ENCODE measurements around the gene TKFC. TPM values are rescaled to one million over a fixed set of nuclear protein-coding genes. Genes with fewer than 3 reads are reported as not detected.

The TKFC gene
- total RNA-seq, 4 donors from 2014 or later = 9.4 to 15.1 (median 13.4) TPM

- H3K9me3 ChIP-seq = no peaks in the 10 kb centered on the region
- WGBS, 2 donors (ENCODE audit: low coverage in 1 of 2) = 92 to 100% methylated on average over 2 of the region's 2 CpGs
- H3K27ac ChIP-seq = no peak overlapping the region
- no peak overlapping the region for H3K4me3 ChIP-seq
- H3K36me3 ChIP-seq = peaks cover 0 to 59% of the 10 kb centered on the region in 2 donors
- ATAC-seq = no peak
- peaks cover 0 to 9% (median 0%) of the 10 kb centered on the region in 3 donors for H3K4me1 ChIP-seq
- H3K27me3 ChIP-seq = no peaks in the 10 kb centered on the region
- TF ChIP-seq POLR2AphosphoS5 (IDR thresholded peaks at IDR 0.05) (no peak), CTCF (IDR thresholded peaks at IDR 0.05) (no peak), EP300 (IDR thresholded peaks at IDR 0.05) (no peak), POLR2A (IDR thresholded peaks at IDR 0.05) (no peak)
These were observed 8.0 kb downstream of the TKFC start for GRCh38 chr11:61340979-61341378.

GRCh38 chr11:61341706-61342105 is 8.7 kb downstream of the TKFC start:
- 83 to 100% methylated on average over 1 to 4 of the region's 4 CpGs for WGBS, 2 donors (ENCODE audit: low coverage in 1 of 2)
- TF ChIP-seq POLR2A (IDR thresholded peaks at IDR 0.05) = no peak
- TF ChIP-seq CTCF (IDR thresholded peaks at IDR 0.05) = no peak
- TF ChIP-seq POLR2AphosphoS5 (IDR thresholded peaks at IDR 0.05) = no peak
- no peak for TF ChIP-seq EP300 (IDR thresholded peaks at IDR 0.05)
- Histone ChIP-seq H3K36me3 (peaks cover 0 to 67% of the 10 kb centered on the region in 2 donors), H3K27me3 (no peaks in the 10 kb centered on the region), H3K27ac (no peak overlapping the region), H3K9me3 (no peaks in the 10 kb centered on the region), H3K4me1 (peaks cover 0 to 2% (median 0%) of the 10 kb centered on the region in 3 donors), H3K4me3 (no peak overlapping the region)
- ATAC-seq = no peak

- Histone ChIP-seq H3K27me3 (no peaks in the 10 kb centered on the region), H3K27ac (no peak overlapping the region), H3K36me3 (peaks cover 0 to 73% of the 10 kb centered on the region in 2 donors), H3K4me3 (no peak overlapping the region), H3K4me1 (no peaks in the 10 kb centered on the region), H3K9me3 (no peaks in the 10 kb centered on the region)
- TF ChIP-seq POLR2AphosphoS5 (IDR thresholded peaks at IDR 0.05) (no peak), CTCF (IDR thresholded peaks at IDR 0.05) (no peak), POLR2A (IDR thresholded peaks at IDR 0.05) (no peak), EP300 (IDR thresholded peaks at IDR 0.05) (no peak)
- 73 to 95% methylated on average over 4 of the region's 20 CpGs for WGBS, 2 donors (ENCODE audit: low coverage in 1 of 2)
- ATAC-seq = no peak
These were observed 9.3 kb downstream of the TKFC start for GRCh38 chr11:61342207-61342803.

- TF ChIP-seq POLR2A (IDR thresholded peaks at IDR 0.05) = no peak
- TF ChIP-seq POLR2AphosphoS5 (IDR thresholded peaks at IDR 0.05) = no peak
- no peak for TF ChIP-seq CTCF (IDR thresholded peaks at IDR 0.05)
- TF ChIP-seq EP300 (IDR thresholded peaks at IDR 0.05) = no peak
- Histone ChIP-seq H3K9me3 (no peaks in the 10 kb centered on the region), H3K27me3 (no peaks in the 10 kb centered on the region), H3K4me1 (no peaks in the 10 kb centered on the region), H3K27ac (no peak overlapping the region), H3K4me3 (no peak overlapping the region), H3K36me3 (peaks cover 0 to 78% of the 10 kb centered on the region in 2 donors)
- ATAC-seq = no peak
- 97 to 100% methylated on average over 5 to 7 of the region's 29 CpGs for WGBS, 2 donors (ENCODE audit: low coverage in 1 of 2)
These were observed 11.0 kb downstream of the TKFC start for GRCh38 chr11:61343792-61344745.
